HG03066 (cell line): ENCODE results near the gene TMEM9.
"Not testable (repeated sequence)": the region's sequence is repeated elsewhere in the genome, so short reads cannot be mapped to it uniquely, and the experiment has no call there.

ENCODE experiments used
- ATAC-seq: cut with Tn5 transposase; IDR thresholded peaks from one replicate; pipeline ENCODE4 v1.9.1; 2021; ENCODE audit warnings: low read depth; ENCODE audit not compliant: unreplicated experiment

TMEM9 gene

GRCh38 chr1:201175820-201176500 is 21.7 kb upstream of the TMEM9 start:
- no peak for ATAC-seq

- no peak for ATAC-seq
These were observed 19.5 kb upstream of the TMEM9 start for GRCh38 chr1:201173736-201174135.

- no peak for ATAC-seq
These were observed 18.8 kb upstream of the TMEM9 start for GRCh38 chr1:201172999-201173610.

GRCh38 chr1:201172326-201172725 is 18.1 kb upstream of the TMEM9 start:
- ATAC-seq: no peak

- ATAC-seq: peak; percentile 25
These were observed 17.1 kb upstream of the TMEM9 start for GRCh38 chr1:201171063-201172036.

- ATAC-seq: peak; percentile 99
These were observed 16.3 kb upstream of the TMEM9 start for GRCh38 chr1:201170533-201171062.

GRCh38 chr1:201169971-201170532 is 15.8 kb upstream of the TMEM9 start:
- ATAC-seq: no peak

GRCh38 chr1:201169203-201169602 is 14.9 kb upstream of the TMEM9 start:
- ATAC-seq: no peak

GRCh38 chr1:201167041-201167991 is 13.0 kb upstream of the TMEM9 start:
- no peak for ATAC-seq

- ATAC-seq: no peak
These were observed 10.4 kb upstream of the TMEM9 start for GRCh38 chr1:201164645-201165044.

GRCh38 chr1:201163707-201164106 is 9.4 kb upstream of the TMEM9 start:
- ATAC-seq: no peak

- not testable (repeated sequence) for ATAC-seq
These were observed 8.8 kb upstream of the TMEM9 start for GRCh38 chr1:201163036-201163435.

GRCh38 chr1:201157949-201158348 is 3.7 kb upstream of the TMEM9 start:
- no peak for ATAC-seq

- no peak for ATAC-seq
These were observed 2.5 kb upstream of the TMEM9 start for GRCh38 chr1:201156819-201157218.

- no peak for ATAC-seq
These were observed 2.1 kb upstream of the TMEM9 start for GRCh38 chr1:201156346-201156745.

- no peak for ATAC-seq
These were observed 1.1 kb upstream of the TMEM9 start for GRCh38 chr1:201155354-201155753.

- ATAC-seq: peak; percentile 81
These were observed 543 bp downstream of the TMEM9 start for GRCh38 chr1:201153474-201154388.

GRCh38 chr1:201149400-201149799 is 4.9 kb downstream of the TMEM9 start:
- no peak for ATAC-seq
